ENCODE results near the gene MAP2K7. TPM values are rescaled to one million over a fixed set of nuclear protein-coding genes. Genes with fewer than 3 reads are reported as not detected.

The MAP2K7 gene
- total RNA-seq, 1 experiment from 2014 or later, result 59.1 TPM

DNA sequence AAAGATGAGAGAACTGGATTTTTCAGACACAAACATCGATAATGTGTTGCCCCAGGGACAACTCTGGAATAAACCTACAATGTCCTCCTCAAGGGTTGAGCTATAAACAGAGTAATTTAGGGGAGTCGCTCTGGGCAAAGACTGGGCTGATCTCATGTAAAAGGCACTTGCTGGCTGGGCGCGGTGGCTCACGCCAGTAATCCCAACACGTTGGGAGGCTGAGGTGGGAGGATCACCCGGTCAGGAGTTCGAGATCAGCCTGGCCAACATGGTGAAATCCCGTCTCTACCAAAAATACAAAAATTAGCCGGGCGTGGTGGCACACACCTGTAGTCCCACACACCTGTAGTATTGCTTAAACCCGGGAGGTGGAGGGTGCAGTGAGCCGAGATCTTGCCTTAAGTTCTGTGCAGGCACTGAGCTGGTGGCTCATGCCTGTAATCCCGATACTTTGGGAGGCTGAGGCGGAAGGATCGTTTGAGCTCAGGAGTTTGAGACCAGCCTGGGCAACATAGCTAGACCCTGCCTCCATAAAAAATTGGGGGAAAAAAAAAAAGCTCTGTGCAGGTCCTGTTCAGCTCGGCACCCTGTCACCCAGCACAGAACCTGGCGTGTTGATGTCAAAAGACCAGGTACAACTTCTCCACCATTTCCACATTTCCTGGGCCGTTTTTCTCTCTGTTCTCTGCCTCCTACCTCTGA is 38.4 kb downstream of the MAP2K7 start:
- Histone ChIP-seq H3K27ac (ENCODE audit: low read depth, low read length) (0 out of 2 replicates have a peak overlapping the region, but pooled peaks have one; percentile 77), H3K9ac (ENCODE audit: low read length) (peak overlapping the region; percentile 96), H3K9me2 (ENCODE audit: insufficient read depth) (no peaks in the 10 kb centered on the region), H3K79me2 (ENCODE audit: insufficient read depth, low read length) (peaks cover 50% of the 10 kb centered on the region), H3K27me3 (ENCODE audit: insufficient read depth, low read length) (no peaks in the 10 kb centered on the region), H4K20me1 (ENCODE audit: insufficient read depth) (no peaks in the 10 kb centered on the region), H2AFZ (ENCODE audit: low read depth, low read length, poor library complexity, severe bottlenecking) (no peak overlapping the region), H3K9me3 (ENCODE audit: control insufficient read depth in 1 of 2, insufficient read depth in 1 of 2, low read depth in 1 of 2, low read length in 2 of 2) (no peaks in the 10 kb centered on the region), H3K4me1 (ENCODE audit: control insufficient read depth in 1 of 2, insufficient read depth in 2 of 2, low read length in 2 of 2) (peaks cover 13 to 25% of the 10 kb centered on the region in 2 experiments), H3K36me3 (ENCODE audit: control insufficient read depth in 1 of 2, insufficient read depth in 2 of 2, low read length in 2 of 2) (peaks cover 17 to 28% of the 10 kb centered on the region in 2 experiments; a peak in 3 of 4 replicates), H3K4me2 (ENCODE audit: low read length) (peak overlapping the region; percentile 92), H3K4me3 (replicated peaks in 1 of 2; ENCODE audit: low read depth in 1 of 2, low read length in 2 of 2) (peak overlapping the region; percentile 96 to 99)
- no peak for DNase-seq (ENCODE audit: low read depth, low spot score)
- ChIA-PET RAD21 (ENCODE audit: low non-redundant PET in 1 of 2, low total read pairs in 2 of 2, uncharacterized antibody in 2 of 2, unreplicated experiment in 2 of 2) (no interaction called here), POLR2A (interaction anchor here (2.5 kb wide), 1 partner anchor 22 kb away, joined by 23 read pairs; the partner anchor contains the start of gene SNAPC2), CTCF (interaction anchor here (1.2 kb wide), 1 partner anchor 21 kb away, joined by 3 read pairs; the partner anchor contains the start of gene SNAPC2)
- no peak for ATAC-seq
- intact Hi-C loops (cut with micrococcal nuclease), result loop anchor here (5.0 kb wide), 1 partner anchor 215 kb away; no protein-coding TSS in a partner anchor
- BruUV-seq (replicated peaks), result TSS peak; percentile 46
- TF ChIP-seq EZH2 (IDR thresholded peaks at IDR 0.05), result no peak

DNA sequence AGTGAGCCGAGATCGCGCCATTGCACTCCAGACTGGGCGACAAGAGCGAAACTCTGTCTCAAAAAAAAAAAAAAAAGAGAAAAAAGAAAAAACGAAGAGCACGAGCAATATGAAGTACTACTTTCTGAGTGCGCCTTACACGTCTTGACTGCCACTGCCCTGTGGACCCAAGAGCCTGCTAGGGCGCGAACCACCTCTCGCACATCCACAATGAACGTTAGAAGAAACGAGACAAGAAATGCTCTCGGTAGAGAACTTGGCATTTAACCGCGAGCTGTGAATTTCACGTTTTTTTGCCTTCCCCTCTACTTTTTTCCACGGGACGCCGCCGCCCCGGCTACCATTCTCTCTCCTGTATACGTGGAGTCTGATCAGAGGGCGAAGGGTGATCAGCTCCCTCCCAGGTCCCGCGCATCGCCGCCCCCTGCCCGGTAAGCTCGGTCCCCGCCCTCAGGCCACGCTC is 39.3 kb downstream of the MAP2K7 start:
- Histone ChIP-seq H3K9me3 (ENCODE audit: control insufficient read depth in 1 of 2, insufficient read depth in 1 of 2, low read depth in 1 of 2, low read length in 2 of 2) (no peaks in the 10 kb centered on the region), H3K79me2 (ENCODE audit: insufficient read depth, low read length) (peaks cover 48% of the 10 kb centered on the region), H4K20me1 (ENCODE audit: insufficient read depth) (no peaks in the 10 kb centered on the region), H3K4me1 (ENCODE audit: control insufficient read depth in 1 of 2, insufficient read depth in 2 of 2, low read length in 2 of 2) (peaks cover 13 to 25% of the 10 kb centered on the region in 2 experiments), H3K4me3 (replicated peaks in 1 of 2; ENCODE audit: low read depth in 1 of 2, low read length in 2 of 2) (peak overlapping the region; percentile 96 to 99), H3K4me2 (ENCODE audit: low read length) (peak overlapping the region; percentile 92), H3K9me2 (ENCODE audit: insufficient read depth) (no peaks in the 10 kb centered on the region), H3K36me3 (ENCODE audit: control insufficient read depth in 1 of 2, insufficient read depth in 2 of 2, low read length in 2 of 2) (peaks cover 13 to 19% of the 10 kb centered on the region in 2 experiments; a peak in 3 of 4 replicates), H2AFZ (ENCODE audit: low read depth, low read length, poor library complexity, severe bottlenecking) (no peak overlapping the region), H3K9ac (ENCODE audit: low read length) (peak overlapping the region; percentile 96), H3K27me3 (ENCODE audit: insufficient read depth, low read length) (no peaks in the 10 kb centered on the region), H3K27ac (ENCODE audit: low read depth, low read length) (peak overlapping the region; percentile 77)
- BruUV-seq (replicated peaks), result no TSS peak
- ChIA-PET CTCF (interaction anchor here (0.6 to 2.4 kb wide), 16 partner anchors 8 to 393 kb away, joined by 3 to 30 read pairs (median 5); partner anchors contain the start of gene SNAPC2), RAD21 (ENCODE audit: low non-redundant PET in 1 of 2, low total read pairs in 2 of 2, uncharacterized antibody in 2 of 2, unreplicated experiment in 2 of 2) (interaction anchor here in 1 of 2 experiments (1.6 kb wide), 1 partner anchor 212 kb away, joined by 3 read pairs; no protein-coding TSS in a partner anchor), POLR2A (interaction anchor here (0.7 to 2.5 kb wide), 17 partner anchors 9 to 308 kb away, joined by 3 to 23 read pairs (median 4); partner anchors contain the start of gene SNAPC2)
- no peak for TF ChIP-seq JUND (IDR thresholded peaks at IDR 0.05)
- no peak for TF ChIP-seq CEBPB (IDR thresholded peaks at IDR 0.05; ENCODE audit: low read depth)
- no peak for TF ChIP-seq EZH2 (IDR thresholded peaks at IDR 0.05)
- TF ChIP-seq ZNF274 (IDR thresholded peaks at IDR 0.05; ENCODE audit: low read depth, low read length), result no peak
- no peak for TF ChIP-seq ZBTB33 (IDR thresholded peaks at IDR 0.05; ENCODE audit: extremely low read depth, insufficient replicate concordance, low read length)
- no peak for ATAC-seq
- intact Hi-C loops (cut with micrococcal nuclease), result loop anchor here (5.0 kb wide), 1 partner anchor 214 kb away; no protein-coding TSS in a partner anchor
- DNase-seq (ENCODE audit: low read depth, low spot score), result no peak

Measured in HCT116 (cell line).